Retinal pigment epithelial cell (primary cell): ENCODE measurements around the gene CCDC97.
A peak's percentile ranks its signal among the peaks of the same experiment; 100 is the strongest.

ENCODE experiments used
- DNase-seq: peaks from one replicate; pipeline ENCODE4 v3.0.0-alpha.2; 2010; ENCODE audit warnings: low read depth
- H3K4me3 ChIP-seq: 2 replicates; pipeline ENCODE4 v1.5.1; 2011; ENCODE audit warnings: mild to moderate bottlenecking, low read length, control low read depth, moderate library complexity
- CTCF ChIP-seq: conservative IDR thresholded peaks from 2 replicates; pipeline ENCODE4 v1.5.1; 2011; ENCODE audit warnings: low read depth, low read length, control low read depth, inconsistent platforms

CCDC97 gene

GRCh38 chr19:41299046-41299754 lies 10.8 kb upstream of the CCDC97 start:
- TF ChIP-seq CTCF: no peak
- no peak for DNase-seq
- H3K4me3 ChIP-seq: no peak overlapping the region

GRCh38 chr19:41299755-41300089 lies 10.2 kb upstream of the CCDC97 start:
- DNase-seq: peak; percentile 64
- H3K4me3 ChIP-seq: no peak overlapping the region
- no peak for TF ChIP-seq CTCF

GRCh38 chr19:41300555-41300954 lies 9.4 kb upstream of the CCDC97 start:
- DNase-seq: no peak
- H3K4me3 ChIP-seq: no peak overlapping the region
- TF ChIP-seq CTCF: no peak

GRCh38 chr19:41302624-41303351 lies 7.2 kb upstream of the CCDC97 start:
- H3K4me3 ChIP-seq: no peak overlapping the region
- no peak for DNase-seq
- TF ChIP-seq CTCF: no peak

GRCh38 chr19:41303954-41304353 lies 6.0 kb upstream of the CCDC97 start:
- no peak for TF ChIP-seq CTCF
- DNase-seq: no peak
- no peak overlapping the region for H3K4me3 ChIP-seq

- H3K4me3 ChIP-seq: no peak overlapping the region
- no peak for DNase-seq
- no peak for TF ChIP-seq CTCF
Observed at GRCh38 chr19:41304706-41305483, 5.1 kb upstream of the CCDC97 start.
